Tibial artery (tissue), 4 donors: ENCODE results near the gene MCF2L2.

Experiments
- DNase-seq, 2 donors: peaks; one replicate each; pipeline ENCODE4 v3.0.0-alpha.2; 2019
- H3K27ac ChIP-seq, 2 donors: fragments of 200-600 bp; sonication (generic) in 1 of 2; 1 replicate in 1 of 2; 2 replicates in 1 of 2; pipeline ENCODE4 v1.5.1; 2018 to 2019; ENCODE audit warnings: mild to moderate bottlenecking in 1 of 2
- H3K27me3 ChIP-seq, 2 donors: fragments of 200-600 bp; sonication (generic) in 1 of 2; one replicate each; pipeline versions ENCODE4 v1.5.1 to v1.6.0; 2016 to 2019
- H3K36me3 ChIP-seq, 3 donors: fragments of 200-600 bp; sonication (generic) in 2 of 3; one replicate each; pipeline ENCODE4 v1.5.1; 2016 to 2019; ENCODE audit warnings: mild to moderate bottlenecking in 2 of 3
- H3K4me1 ChIP-seq, 4 donors: fragments of 200-600 bp; sonication (generic) in 2 of 4; 1 replicate in 3 of 4; 2 replicates in 1 of 4; pipeline ENCODE4 v1.5.1; 2016 to 2019
- H3K4me3 ChIP-seq, 2 donors: fragments of 200-600 bp; sonication (generic) in 1 of 2; 1 replicate in 1 of 2; 2 replicates in 1 of 2; pipeline ENCODE4 v1.5.1; 2018 to 2019; ENCODE audit warnings: mild to moderate bottlenecking in 2 of 2
- H3K9me3 ChIP-seq, 3 donors: fragments of 200-600 bp; sonication (generic) in 1 of 3; one replicate each; pipeline ENCODE4 v1.5.1; 2016 to 2019
- CTCF ChIP-seq, 2 experiments: fragments of 200-600 bp in 1 of 2; fragments of 450-650 bp in 1 of 2; IDR thresholded peaks; one replicate each; pipeline ENCODE4 v1.5.1; 2017 to 2019; ENCODE audit warnings: antibody characterized with exemption in 2 of 2, mild to moderate bottlenecking in 1 of 2, moderate library complexity in 1 of 2
- intact Hi-C: fragments of 100-400 bp; cut with DNase I; formaldehyde crosslinking; loops from one replicate; pipeline ENCODE4 v1.15.0; 2023; ENCODE audit warnings: low total_unique reads

The MCF2L2 gene

GRCh38 chr3:183439515-183439914 is 11.1 kb upstream of the MCF2L2 start:
- Histone ChIP-seq H3K36me3 (no peaks in the 10 kb centered on the region), H3K27me3 (no peaks in the 10 kb centered on the region), H3K9me3 (peaks cover 0 to 12% (median 7%) of the 10 kb centered on the region in 3 donors), H3K4me1 (no peaks in the 10 kb centered on the region), H3K4me3 (no peak overlapping the region), H3K27ac (no peak overlapping the region)
- no peak for TF ChIP-seq CTCF (IDR thresholded peaks at IDR 0.05)
- intact Hi-C loops = no loop called here
- no peak for DNase-seq

- H3K9me3 ChIP-seq = peaks cover 0 to 7% (median 6%) of the 10 kb centered on the region in 3 donors
- TF ChIP-seq CTCF (IDR thresholded peaks at IDR 0.05) = no peak
- H3K4me3 ChIP-seq = no peak overlapping the region
- intact Hi-C loops = no loop called here
- no peaks in the 10 kb centered on the region for H3K4me1 ChIP-seq
- DNase-seq = no peak
- no peak overlapping the region for H3K27ac ChIP-seq
- peaks cover 0 to under 1% of the 10 kb centered on the region in 2 donors for H3K27me3 ChIP-seq
- H3K36me3 ChIP-seq = no peaks in the 10 kb centered on the region
These were observed 10.3 kb upstream of the MCF2L2 start for GRCh38 chr3:183438735-183439134.

- no peak for TF ChIP-seq CTCF (IDR thresholded peaks at IDR 0.05)
- no peak overlapping the region for H3K4me3 ChIP-seq
- no peaks in the 10 kb centered on the region for H3K36me3 ChIP-seq
- no peak for DNase-seq
- intact Hi-C loops = no loop called here
- no peaks in the 10 kb centered on the region for H3K9me3 ChIP-seq
- peaks cover 0 to 2% of the 10 kb centered on the region in 2 donors for H3K27me3 ChIP-seq
- no peak overlapping the region for H3K27ac ChIP-seq
- H3K4me1 ChIP-seq = no peaks in the 10 kb centered on the region
These were observed 9.5 kb upstream of the MCF2L2 start for GRCh38 chr3:183437666-183438564.

- Histone ChIP-seq H3K4me1 (no peaks in the 10 kb centered on the region), H3K27me3 (peaks cover 0 to 2% of the 10 kb centered on the region in 2 donors), H3K36me3 (no peaks in the 10 kb centered on the region), H3K27ac (no peak overlapping the region), H3K4me3 (no peak overlapping the region), H3K9me3 (no peaks in the 10 kb centered on the region)
- DNase-seq = no peak
- intact Hi-C loops = no loop called here
- no peak for TF ChIP-seq CTCF (IDR thresholded peaks at IDR 0.05)
These were observed 8.6 kb upstream of the MCF2L2 start for GRCh38 chr3:183437061-183437460.

GRCh38 chr3:183435661-183436060 is 7.2 kb upstream of the MCF2L2 start:
- Histone ChIP-seq H3K27ac (no peak overlapping the region), H3K27me3 (peaks cover 0 to 2% of the 10 kb centered on the region in 2 donors), H3K36me3 (no peaks in the 10 kb centered on the region), H3K9me3 (no peaks in the 10 kb centered on the region), H3K4me3 (no peak overlapping the region), H3K4me1 (no peaks in the 10 kb centered on the region)
- DNase-seq = no peak
- no peak for TF ChIP-seq CTCF (IDR thresholded peaks at IDR 0.05)
- intact Hi-C loops = no loop called here
